GM12878 (cell line): Measurements from ENCODE around the gene RASSF8. TPM values are rescaled to one million over a fixed set of nuclear protein-coding genes. Genes with fewer than 3 reads are reported as not detected.

Experiments
- BRCA1 ChIP-seq: IDR thresholded peaks from 2 replicates; pipeline ENCODE4 v1.6.1; 2011; ENCODE audit warnings: low read depth, low read length, improper control_type of control experiment
- E2F4 ChIP-seq: IDR thresholded peaks from 2 replicates; pipeline ENCODE4 v1.6.1; 2012; ENCODE audit warnings: low read depth, low read length, improper control_type of control experiment
- FOXK2 ChIP-seq: fragments of 450-650 bp; IDR thresholded peaks from 2 replicates; pipeline ENCODE4 v1.6.1; 2017; ENCODE audit warnings: mild to moderate bottlenecking, moderate library complexity
- GABPA ChIP-seq: IDR thresholded peaks from 2 replicates; pipeline ENCODE4 v1.6.1; 2014; ENCODE audit warnings: antibody characterized with exemption, low read depth, mild to moderate bottlenecking, inconsistent platforms
- GATAD2B ChIP-seq: fragments of 450-650 bp; conservative IDR thresholded peaks from 2 replicates; pipeline ENCODE4 v1.6.1; 2017; ENCODE audit warnings: low read depth, mild to moderate bottlenecking, moderate library complexity
- LARP7 ChIP-seq: fragments of 450-650 bp; IDR thresholded peaks from 2 replicates; pipeline ENCODE4 v1.6.1; 2017; ENCODE audit warnings: mild to moderate bottlenecking
- MEF2A ChIP-seq: IDR thresholded peaks from 2 replicates; pipeline ENCODE4 v1.6.1; 2011; ENCODE audit warnings: low read depth, mild to moderate bottlenecking, low read length, moderate library complexity; ENCODE audit not compliant: insufficient read depth
- NFYA ChIP-seq: IDR thresholded peaks from 2 replicates; pipeline ENCODE4 v1.6.1; 2011; ENCODE audit warnings: low read depth, mild to moderate bottlenecking, low read length, improper control_type of control experiment, borderline replicate concordance
- SMAD5 ChIP-seq: IDR thresholded peaks from 2 replicates; pipeline ENCODE4 v1.6.1; 2016; ENCODE audit warnings: antibody characterized with exemption, low read depth
- SMC3 ChIP-seq: IDR thresholded peaks from 2 replicates; pipeline ENCODE4 v1.6.1; 2011; ENCODE audit warnings: low read length, improper control_type of control experiment, borderline replicate concordance
- SUZ12 ChIP-seq: fragments of 200-600 bp; sonication (generic); IDR thresholded peaks from one replicate; pipeline ENCODE4 v1.6.1; 2018; ENCODE audit warnings: antibody characterized with exemption, mild to moderate bottlenecking; ENCODE audit not compliant: unreplicated experiment
- TAF1 ChIP-seq: IDR thresholded peaks from 2 replicates; pipeline ENCODE4 v1.6.1; 2011; ENCODE audit warnings: mild to moderate bottlenecking, low read depth, low read length, borderline replicate concordance
- ZNF384 ChIP-seq: IDR thresholded peaks from 2 replicates; pipeline ENCODE4 v1.6.1; 2012; ENCODE audit warnings: low read depth, mild to moderate bottlenecking, low read length, improper control_type of control experiment, borderline replicate concordance
- polyA plus RNA-seq, 11 experiments: library from polyadenylated mRNA; depleted of rRNA in 4 of 11; unstranded in 6 of 11; stranded (reverse) in 5 of 11; fragments of >200 nt; fragmentation: Nextera tagmentation in 4 of 11; fragmentation: Illumina TruSeq in 1 of 11; extraction: Ambion mirVana in 4 of 11; extraction: Trizol in 1 of 11; gene quantifications; 1 replicate in 1 of 11; 2 replicates in 10 of 11; pipeline versions ENCODE4 v1.2.1 to v1.2.3, GENCODE V29; 2011 to 2016; ENCODE audit warnings: inconsistent platforms in 2 of 11, missing spikeins in 2 of 11, low read depth in 1 of 11
- total RNA-seq, 4 experiments: library from RNA; depleted of rRNA in 3 of 4; stranded (reverse); fragments of >200 nt in 3 of 4; fragmentation: Illumina TruSeq in 1 of 4; extraction: Trizol in 1 of 4; gene quantifications; 2 replicates each; pipeline versions ENCODE4 v1.2.1 to v1.2.3, GENCODE V29; 2013 to 2021
- TF ChIP-seq, protein P1 (sequence below): fragments of 450-650 bp; IDR thresholded peaks from 2 replicates; pipeline ENCODE4 v1.6.1; 2017; ENCODE audit warnings: antibody characterized with exemption, mild to moderate bottlenecking, moderate library complexity
- TF ChIP-seq, protein P2 (sequence below): IDR thresholded peaks from 2 replicates; pipeline ENCODE4 v1.6.1; 2012; ENCODE audit warnings: low read depth, low read length, improper control_type of control experiment
- TF ChIP-seq, protein P3 (sequence below): fragments of 450-650 bp; IDR thresholded peaks from 2 replicates; pipeline ENCODE4 v1.6.1; 2017; ENCODE audit warnings: mild to moderate bottlenecking
- TF ChIP-seq, protein P4 (sequence below): IDR thresholded peaks from 2 replicates; pipeline ENCODE4 v1.6.1; 2011; ENCODE audit warnings: mild to moderate bottlenecking, low read depth, low read length, moderate library complexity; ENCODE audit not compliant: insufficient replicate concordance
- TF ChIP-seq, protein P5 (sequence below): fragments of 450-650 bp; IDR thresholded peaks from 2 replicates; pipeline ENCODE4 v1.6.1; 2018; ENCODE audit warnings: borderline replicate concordance, mild to moderate bottlenecking; ENCODE audit not compliant: partially characterized antibody

Gene RASSF8
- total and polyA plus RNA-seq, 10 of the 15 experiments (the other 5 are each of a cell fraction or from before 2014, with no cell fraction given): 0.06 to 0.18 (median 0.08) TPM; not detected in 6

- TF ChIP-seq ZNF384 (no peak), SMC3 (peak; percentile 32; the same call in 1 of the 2 replicates), TAF1 (no peak), SMAD5 (no peak), E2F4 (no peak), GABPA (no peak), MEF2A (no peak), LARP7 (peak; percentile 43), BRCA1 (no peak), GATAD2B (0 out of 2 replicates have a peak, but pooled peaks have one; percentile 24), NFYA (no peak), FOXK2 (no peak), SUZ12 (peak; percentile 83)
- TF ChIP-seq, protein P1, sequence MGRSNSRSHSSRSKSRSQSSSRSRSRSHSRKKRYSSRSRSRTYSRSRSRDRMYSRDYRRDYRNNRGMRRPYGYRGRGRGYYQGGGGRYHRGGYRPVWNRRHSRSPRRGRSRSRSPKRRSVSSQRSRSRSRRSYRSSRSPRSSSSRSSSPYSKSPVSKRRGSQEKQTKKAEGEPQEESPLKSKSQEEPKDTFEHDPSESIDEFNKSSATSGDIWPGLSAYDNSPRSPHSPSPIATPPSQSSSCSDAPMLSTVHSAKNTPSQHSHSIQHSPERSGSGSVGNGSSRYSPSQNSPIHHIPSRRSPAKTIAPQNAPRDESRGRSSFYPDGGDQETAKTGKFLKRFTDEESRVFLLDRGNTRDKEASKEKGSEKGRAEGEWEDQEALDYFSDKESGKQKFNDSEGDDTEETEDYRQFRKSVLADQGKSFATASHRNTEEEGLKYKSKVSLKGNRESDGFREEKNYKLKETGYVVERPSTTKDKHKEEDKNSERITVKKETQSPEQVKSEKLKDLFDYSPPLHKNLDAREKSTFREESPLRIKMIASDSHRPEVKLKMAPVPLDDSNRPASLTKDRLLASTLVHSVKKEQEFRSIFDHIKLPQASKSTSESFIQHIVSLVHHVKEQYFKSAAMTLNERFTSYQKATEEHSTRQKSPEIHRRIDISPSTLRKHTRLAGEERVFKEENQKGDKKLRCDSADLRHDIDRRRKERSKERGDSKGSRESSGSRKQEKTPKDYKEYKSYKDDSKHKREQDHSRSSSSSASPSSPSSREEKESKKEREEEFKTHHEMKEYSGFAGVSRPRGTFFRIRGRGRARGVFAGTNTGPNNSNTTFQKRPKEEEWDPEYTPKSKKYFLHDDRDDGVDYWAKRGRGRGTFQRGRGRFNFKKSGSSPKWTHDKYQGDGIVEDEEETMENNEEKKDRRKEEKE: no peak
- TF ChIP-seq, protein P2, sequence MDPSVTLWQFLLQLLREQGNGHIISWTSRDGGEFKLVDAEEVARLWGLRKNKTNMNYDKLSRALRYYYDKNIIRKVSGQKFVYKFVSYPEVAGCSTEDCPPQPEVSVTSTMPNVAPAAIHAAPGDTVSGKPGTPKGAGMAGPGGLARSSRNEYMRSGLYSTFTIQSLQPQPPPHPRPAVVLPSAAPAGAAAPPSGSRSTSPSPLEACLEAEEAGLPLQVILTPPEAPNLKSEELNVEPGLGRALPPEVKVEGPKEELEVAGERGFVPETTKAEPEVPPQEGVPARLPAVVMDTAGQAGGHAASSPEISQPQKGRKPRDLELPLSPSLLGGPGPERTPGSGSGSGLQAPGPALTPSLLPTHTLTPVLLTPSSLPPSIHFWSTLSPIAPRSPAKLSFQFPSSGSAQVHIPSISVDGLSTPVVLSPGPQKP: no peak
- TF ChIP-seq, protein P3, sequence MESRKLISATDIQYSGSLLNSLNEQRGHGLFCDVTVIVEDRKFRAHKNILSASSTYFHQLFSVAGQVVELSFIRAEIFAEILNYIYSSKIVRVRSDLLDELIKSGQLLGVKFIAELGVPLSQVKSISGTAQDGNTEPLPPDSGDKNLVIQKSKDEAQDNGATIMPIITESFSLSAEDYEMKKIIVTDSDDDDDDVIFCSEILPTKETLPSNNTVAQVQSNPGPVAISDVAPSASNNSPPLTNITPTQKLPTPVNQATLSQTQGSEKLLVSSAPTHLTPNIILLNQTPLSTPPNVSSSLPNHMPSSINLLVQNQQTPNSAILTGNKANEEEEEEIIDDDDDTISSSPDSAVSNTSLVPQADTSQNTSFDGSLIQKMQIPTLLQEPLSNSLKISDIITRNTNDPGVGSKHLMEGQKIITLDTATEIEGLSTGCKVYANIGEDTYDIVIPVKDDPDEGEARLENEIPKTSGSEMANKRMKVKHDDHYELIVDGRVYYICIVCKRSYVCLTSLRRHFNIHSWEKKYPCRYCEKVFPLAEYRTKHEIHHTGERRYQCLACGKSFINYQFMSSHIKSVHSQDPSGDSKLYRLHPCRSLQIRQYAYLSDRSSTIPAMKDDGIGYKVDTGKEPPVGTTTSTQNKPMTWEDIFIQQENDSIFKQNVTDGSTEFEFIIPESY: no peak
- TF ChIP-seq, protein P4, sequence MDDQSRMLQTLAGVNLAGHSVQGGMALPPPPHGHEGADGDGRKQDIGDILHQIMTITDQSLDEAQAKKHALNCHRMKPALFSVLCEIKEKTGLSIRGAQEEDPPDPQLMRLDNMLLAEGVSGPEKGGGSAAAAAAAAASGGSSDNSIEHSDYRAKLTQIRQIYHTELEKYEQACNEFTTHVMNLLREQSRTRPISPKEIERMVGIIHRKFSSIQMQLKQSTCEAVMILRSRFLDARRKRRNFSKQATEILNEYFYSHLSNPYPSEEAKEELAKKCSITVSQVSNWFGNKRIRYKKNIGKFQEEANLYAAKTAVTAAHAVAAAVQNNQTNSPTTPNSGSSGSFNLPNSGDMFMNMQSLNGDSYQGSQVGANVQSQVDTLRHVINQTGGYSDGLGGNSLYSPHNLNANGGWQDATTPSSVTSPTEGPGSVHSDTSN: no peak
- TF ChIP-seq, protein P5, sequence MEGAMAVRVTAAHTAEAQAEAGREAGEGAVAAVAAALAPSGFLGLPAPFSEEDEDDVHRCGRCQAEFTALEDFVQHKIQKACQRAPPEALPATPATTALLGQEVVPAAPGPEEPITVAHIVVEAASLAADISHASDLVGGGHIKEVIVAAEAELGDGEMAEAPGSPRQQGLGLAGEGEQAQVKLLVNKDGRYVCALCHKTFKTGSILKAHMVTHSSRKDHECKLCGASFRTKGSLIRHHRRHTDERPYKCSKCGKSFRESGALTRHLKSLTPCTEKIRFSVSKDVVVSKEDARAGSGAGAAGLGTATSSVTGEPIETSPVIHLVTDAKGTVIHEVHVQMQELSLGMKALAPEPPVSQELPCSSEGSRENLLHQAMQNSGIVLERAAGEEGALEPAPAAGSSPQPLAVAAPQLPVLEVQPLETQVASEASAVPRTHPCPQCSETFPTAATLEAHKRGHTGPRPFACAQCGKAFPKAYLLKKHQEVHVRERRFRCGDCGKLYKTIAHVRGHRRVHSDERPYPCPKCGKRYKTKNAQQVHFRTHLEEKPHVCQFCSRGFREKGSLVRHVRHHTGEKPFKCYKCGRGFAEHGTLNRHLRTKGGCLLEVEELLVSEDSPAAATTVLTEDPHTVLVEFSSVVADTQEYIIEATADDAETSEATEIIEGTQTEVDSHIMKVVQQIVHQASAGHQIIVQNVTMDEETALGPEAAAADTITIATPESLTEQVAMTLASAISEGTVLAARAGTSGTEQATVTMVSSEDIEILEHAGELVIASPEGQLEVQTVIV: no peak
Measured at GRCh38 chr12:26122681-26123481, 164.4 kb downstream of the RASSF8 start (continued).
